Fibroblast of skin of right quadriceps (primary cell): ENCODE results near the gene KSR1.
A peak's percentile ranks its signal among the peaks of the same experiment; 100 is the strongest.
"Not testable (repeated sequence)": the region's sequence is repeated elsewhere in the genome, so short reads cannot be mapped to it uniquely, and the experiment has no call there.

ENCODE experiments used
- DNase-seq: peaks from one replicate; pipeline ENCODE4 v3.0.0-alpha.2; 2013

KSR1 gene

DNA sequence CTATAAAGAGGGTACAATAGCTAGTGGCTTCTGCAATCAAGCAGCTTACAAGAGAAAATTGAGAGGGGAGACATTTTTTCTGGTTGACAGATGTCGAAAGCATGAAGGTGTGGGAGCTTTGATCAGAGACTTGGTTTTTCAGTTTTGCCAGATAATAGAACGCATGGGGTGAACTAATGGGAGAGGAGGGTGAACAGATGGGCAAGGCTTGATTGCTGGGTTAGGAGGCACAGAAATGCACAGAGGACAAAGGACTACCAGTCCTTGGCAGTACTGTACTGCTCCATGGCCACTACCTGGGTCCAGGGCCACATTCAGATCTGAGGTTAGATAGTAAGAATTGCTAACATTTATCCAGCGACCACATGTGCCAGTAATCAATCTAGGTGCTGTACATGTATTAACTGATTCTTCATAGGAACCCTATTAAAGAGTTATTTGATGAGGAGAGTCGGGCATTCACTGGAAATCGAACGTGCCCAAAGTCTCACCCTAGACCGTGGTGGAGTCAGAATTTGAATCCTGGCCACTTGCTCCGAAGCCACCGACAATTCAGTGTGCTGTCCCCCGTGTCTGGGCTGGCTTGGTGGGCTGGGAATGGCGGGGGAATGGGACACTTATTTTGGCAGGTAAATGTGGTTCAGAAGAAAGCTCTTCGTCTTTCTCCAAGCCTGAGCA lies 873 bp upstream of the KSR1 start:
- DNase-seq = no peak

- DNase-seq = no peak
Measured at GRCh38 chr17:27456681-27457359, 572 bp downstream of the KSR1 start.

GRCh38 chr17:27457360-27457715 lies 1.1 kb downstream of the KSR1 start:
- DNase-seq = no peak

GRCh38 chr17:27457731-27458523 lies 1.7 kb downstream of the KSR1 start:
- DNase-seq = peak; percentile 27

DNA sequence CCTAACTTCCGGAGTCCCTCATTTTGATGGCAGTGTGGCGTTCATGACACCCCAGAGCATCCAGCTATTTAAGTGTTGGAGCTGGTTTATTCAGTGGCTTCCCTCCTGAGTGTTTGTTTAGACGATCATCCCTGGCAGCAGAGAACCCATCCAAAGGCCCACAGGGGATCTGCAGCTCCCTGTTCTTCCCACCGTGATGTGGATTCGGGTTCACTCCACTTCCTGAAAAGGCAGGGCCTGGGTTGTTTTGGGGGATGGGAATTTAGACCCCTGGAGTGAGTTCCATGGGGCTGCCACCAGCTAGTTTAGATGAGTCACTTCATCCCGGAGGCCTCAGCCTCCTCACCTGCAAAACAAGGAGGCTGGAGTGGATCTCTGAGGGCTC lies 2.3 kb downstream of the KSR1 start:
- DNase-seq = no peak

- DNase-seq = no peak
Measured at GRCh38 chr17:27459433-27459832, 3.2 kb downstream of the KSR1 start.

DNA sequence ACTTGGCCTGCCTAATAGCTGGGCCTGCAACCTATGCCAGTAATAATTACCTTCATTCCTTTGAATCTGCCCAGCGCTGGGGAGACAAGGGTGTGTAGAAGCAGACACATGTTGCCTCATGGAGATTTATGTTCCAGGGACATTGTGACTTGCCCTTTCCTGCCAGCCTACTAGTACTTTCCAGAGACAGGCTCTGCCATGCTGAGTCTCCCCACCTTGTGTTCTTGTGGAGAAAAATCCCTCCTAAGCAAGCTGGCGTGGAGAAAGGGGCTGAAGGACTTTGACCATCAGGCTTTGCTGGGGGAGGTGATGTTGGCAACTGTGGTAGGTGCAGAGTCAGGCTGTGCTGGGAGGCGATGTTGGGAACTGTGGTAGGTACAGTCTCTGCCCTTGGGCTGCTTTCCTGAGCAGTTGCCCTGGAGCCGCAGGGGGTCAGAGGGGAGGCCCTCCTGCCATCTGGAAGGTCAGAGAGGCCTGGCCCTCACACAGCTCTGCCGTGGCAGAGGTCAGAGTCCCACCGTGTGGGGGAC lies 4.0 kb downstream of the KSR1 start:
- DNase-seq = no peak

- DNase-seq = no peak
Measured at GRCh38 chr17:27461192-27461859, 5.1 kb downstream of the KSR1 start.

DNA sequence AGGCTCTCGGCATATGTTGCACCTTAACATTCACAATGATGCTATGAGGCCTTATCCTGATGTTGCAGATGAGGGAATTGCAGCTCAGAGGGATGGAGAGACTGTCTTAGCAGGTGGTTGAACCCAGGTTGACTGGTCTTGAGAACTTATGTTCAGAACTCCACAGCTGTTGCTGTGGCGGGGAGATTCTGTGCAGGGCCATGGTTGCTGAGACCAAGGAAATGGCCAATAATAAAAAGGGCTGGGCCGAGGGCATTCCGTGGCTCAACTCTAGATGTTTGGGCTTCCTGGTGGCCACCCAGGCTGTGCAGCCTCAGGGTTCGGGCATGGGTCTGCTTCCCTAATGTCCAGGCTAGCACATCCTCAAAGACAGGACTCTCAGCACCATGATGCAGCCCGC lies 5.9 kb downstream of the KSR1 start:
- DNase-seq = no peak

DNA sequence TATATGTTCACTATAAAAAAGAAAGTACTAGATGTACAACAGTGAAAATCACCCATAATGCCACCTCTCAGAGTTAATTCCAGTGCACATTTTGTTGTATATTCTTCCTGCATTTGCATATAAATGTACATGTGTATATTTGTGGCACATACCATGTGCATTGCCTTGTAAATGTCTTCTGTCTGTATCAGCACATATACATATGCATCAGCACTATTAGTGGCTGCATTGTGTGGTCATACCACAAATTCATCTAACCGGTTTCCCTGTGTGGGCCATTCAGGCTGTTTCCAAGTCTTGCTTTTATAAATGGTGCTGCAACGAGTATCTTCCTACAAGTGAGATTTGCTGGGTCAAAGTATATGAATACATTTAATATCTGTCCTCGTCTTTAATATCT lies 6.5 kb downstream of the KSR1 start:
- no peak for DNase-seq

- DNase-seq = no peak
Measured at GRCh38 chr17:27463235-27463677, 7.0 kb downstream of the KSR1 start.

DNA sequence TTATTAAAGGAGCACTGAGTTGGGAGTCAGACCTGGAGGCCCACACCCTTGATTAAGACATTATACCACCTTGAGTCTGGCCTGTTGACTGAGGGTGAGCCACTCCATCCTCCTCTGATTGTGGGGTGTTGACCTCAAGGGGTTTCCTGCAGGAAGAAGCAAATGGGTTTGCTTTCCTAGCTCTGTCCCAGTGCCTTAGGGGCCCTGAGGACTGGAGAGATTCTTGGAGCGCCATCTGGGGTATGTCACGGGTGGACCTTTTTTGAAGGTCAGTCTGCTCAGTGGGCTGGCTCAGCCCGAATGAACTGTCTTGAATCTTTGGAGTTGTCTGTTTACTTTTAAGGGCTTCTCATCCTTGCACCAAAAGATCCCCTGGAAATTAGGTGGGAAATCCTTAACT lies 7.8 kb downstream of the KSR1 start:
- not testable (repeated sequence) for DNase-seq

DNA sequence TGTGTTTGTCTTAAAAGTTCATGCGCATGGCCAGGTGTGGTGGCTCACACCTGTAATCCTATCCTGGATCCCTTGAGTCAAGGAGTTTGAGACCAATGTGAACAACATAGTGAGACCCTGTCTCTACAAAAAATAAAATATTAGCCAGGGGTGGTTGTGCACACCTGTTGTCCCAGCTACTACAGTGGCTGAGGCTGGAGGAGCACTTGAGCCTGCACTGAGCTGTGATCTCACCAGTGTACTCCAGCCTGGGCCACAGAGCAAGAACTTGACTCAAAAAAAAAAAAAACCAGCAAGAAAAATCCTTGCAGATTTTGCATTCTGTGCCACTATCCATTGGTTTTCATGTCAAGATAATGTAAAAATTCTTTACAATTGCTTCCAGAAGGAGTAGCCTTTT lies 8.2 kb downstream of the KSR1 start:
- DNase-seq = no peak

DNA sequence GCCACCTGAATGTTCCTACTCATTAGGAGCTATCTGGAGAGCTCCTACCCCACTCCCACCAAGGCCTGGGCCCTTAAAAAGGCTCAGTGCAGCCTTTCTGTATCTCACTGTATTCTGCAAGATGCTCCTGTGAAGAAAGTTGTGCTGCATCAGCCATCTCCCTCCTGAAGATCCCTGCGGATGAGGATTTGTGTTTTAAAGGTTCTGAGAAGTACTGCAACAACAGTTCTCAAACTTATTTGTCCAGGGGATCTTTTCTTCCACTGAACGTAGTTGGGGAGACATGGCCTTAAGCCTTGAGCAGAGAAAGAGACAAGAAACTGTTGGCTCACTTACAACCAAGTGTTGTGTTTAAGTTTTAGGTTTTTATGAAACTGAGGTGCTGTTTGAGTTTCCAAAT lies 9.6 kb downstream of the KSR1 start:
- DNase-seq = not testable (repeated sequence)

DNA sequence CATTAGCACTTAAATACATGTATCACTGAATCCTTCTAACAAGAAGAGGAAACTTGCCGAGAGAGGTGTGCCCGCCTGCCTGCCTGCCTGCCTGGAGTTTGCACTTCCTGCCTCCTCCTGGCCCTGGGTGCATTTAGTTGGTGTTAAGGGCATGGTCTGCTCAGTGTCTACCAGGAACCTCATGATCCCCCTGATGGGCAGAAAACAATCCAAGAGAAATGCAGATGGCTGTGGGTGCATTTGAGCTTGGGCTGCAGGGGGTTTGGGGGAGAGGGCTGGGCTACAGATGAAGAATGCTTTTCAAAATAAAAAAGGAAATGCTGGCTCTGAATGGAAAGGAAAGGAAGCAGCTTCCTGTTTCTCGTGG lies 10.1 kb downstream of the KSR1 start:
- no peak for DNase-seq

DNA sequence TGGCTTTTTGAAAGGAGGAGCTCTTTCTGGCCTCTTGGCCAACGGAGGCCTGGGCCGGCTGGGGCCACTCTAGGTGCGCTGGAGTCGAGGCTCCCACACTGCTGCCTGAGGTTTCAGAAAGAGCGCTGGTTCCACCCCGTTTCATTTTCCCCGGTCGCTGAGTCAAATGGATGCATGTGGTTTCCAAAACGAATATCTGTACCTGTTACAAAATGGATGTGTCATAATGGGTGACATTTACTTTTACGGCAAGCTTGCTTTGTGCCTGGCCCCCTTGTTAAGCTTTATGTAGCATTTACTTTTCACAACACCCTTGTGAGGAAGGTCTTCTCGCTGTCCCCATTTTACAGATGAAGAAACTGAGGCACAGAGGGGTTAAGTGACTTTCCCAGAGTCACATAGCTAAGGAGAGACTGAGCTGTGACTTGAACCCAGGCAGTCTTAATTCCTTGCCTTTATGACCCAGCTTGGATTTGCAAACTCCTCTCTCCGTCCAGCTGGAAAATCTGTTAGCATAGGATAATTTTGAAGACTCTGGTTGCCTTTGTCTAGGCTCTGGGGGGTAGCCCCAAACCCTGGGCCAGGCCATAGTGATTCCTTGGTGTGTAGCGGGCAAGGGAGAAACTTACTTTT lies 10.6 kb downstream of the KSR1 start:
- DNase-seq = no peak

DNA sequence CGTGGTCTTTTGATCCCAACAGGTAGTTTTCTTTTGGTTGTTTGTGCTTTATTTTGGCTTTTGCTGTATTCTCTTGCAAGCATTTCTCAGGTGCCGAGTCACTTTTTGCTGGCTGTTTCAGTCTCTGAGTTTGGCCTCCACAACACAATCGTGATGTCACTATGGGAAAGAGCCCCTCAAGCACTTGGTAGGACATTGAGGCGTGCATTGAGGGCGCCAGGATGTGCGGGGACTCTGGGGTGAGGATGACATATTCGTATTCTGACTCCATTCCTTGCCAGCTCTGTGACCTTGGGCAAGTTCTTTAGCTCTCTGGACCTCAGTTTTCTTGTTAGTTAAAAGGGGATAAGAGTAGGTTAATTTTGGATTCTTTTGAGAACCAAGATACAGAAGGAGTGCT lies 13.0 kb downstream of the KSR1 start:
- no peak for DNase-seq

GRCh38 chr17:27471321-27472269 lies 15.3 kb downstream of the KSR1 start:
- DNase-seq = no peak

GRCh38 chr17:27473190-27473747 lies 17.0 kb downstream of the KSR1 start:
- no peak for DNase-seq

DNA sequence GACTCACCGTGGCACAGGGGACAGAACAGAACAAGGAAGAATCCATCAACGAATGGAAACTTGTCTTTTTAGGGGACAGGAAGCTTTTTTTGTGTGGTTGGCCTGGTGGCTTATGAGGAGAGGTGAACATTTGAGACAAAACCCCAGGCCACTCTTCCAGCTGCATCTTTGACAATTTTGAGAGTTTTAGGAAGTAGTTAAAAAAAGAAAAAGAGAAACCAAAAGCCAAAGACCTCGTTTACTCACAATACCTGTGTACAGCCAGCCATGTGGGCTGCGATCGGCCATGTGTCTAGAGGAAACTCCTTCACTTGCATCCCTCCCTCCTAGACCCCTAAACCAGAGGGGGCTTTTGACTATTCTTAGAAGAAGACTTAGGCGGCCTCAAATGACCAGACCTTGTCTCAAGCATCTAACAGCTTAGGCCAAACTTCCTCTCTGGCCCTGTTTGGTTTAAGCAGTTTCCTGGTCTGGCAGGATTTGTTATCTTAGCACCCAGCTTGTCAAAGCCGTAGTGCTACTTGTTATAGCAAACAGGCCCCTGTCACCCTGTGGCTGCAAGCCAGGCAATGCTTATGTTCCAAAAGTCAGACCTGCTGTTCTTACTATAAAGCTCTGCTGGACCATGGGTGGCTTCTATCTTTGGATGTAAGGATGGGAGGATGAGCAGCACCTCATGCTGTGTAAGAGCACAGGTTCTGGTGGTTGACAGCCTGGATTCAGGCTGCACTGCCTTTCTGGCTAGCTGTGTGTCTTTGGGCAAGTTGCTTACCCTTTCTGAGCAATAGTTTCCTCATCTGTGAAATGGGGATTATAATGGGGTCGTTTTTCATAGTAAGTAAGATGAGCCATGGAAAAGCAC lies 17.7 kb downstream of the KSR1 start:
- no peak for DNase-seq
